Esophagus muscularis mucosa (tissue), 4 donors: Measurements from ENCODE around the gene KRT6A. TPM values are rescaled to one million over a fixed set of nuclear protein-coding genes. Genes with fewer than 3 reads are reported as not detected.

Experiments used
- DNase-seq: peaks from one replicate; pipeline ENCODE4 v3.0.0-alpha.2; 2017; ENCODE audit errors: extremely low spot score
- H3K27ac ChIP-seq, 4 donors: fragments of 200-600 bp; sonication (generic); replicated peaks in 1 of 4; 1 replicate in 3 of 4; 2 replicates in 1 of 4; pipeline ENCODE4 v1.5.1; 2016 to 2019; ENCODE audit warnings: mild to moderate bottlenecking in 1 of 4
- H3K27me3 ChIP-seq, 4 donors: fragments of 200-600 bp; sonication (generic); one replicate each; pipeline versions ENCODE4 v1.5.1 to v1.6.0; 2016 to 2019
- H3K36me3 ChIP-seq, 4 donors: fragments of 200-600 bp; sonication (generic); one replicate each; pipeline ENCODE4 v1.5.1; 2016 to 2019
- H3K4me1 ChIP-seq, 4 donors: fragments of 200-600 bp; sonication (generic); one replicate each; pipeline ENCODE4 v1.5.1; 2016 to 2019
- H3K4me3 ChIP-seq, 4 donors: fragments of 200-600 bp; sonication (generic); 1 replicate in 2 of 4; 2 replicates in 2 of 4; pipeline ENCODE4 v1.5.1; 2016 to 2019; ENCODE audit warnings: mild to moderate bottlenecking in 4 of 4, moderate library complexity in 1 of 4
- H3K9me3 ChIP-seq, 4 donors: fragments of 200-600 bp; sonication (generic); 1 replicate in 3 of 4; 2 replicates in 1 of 4; pipeline ENCODE4 v1.5.1; 2016 to 2019
- EP300 ChIP-seq: sonication (generic); formaldehyde crosslinking; IDR thresholded peaks from one replicate; pipeline ENCODE4 v1.6.1; 2017; ENCODE audit warnings: antibody characterized with exemption
- POLR2A ChIP-seq: fragments of 450-650 bp; IDR thresholded peaks from one replicate; pipeline ENCODE4 v1.6.1; 2017; ENCODE audit warnings: antibody characterized with exemption, moderate library complexity, mild to moderate bottlenecking, low read depth
- POLR2AphosphoS5 ChIP-seq, 2 donors: sonication (generic); formaldehyde crosslinking; IDR thresholded peaks; one replicate each; pipeline ENCODE4 v1.6.1; 2017; ENCODE audit warnings: antibody characterized with exemption in 2 of 2
- WGBS: methylation state at CpG from one replicate; pipeline ENCODE4 v1.1.5; 2018; 5-methylcytosine and 5-hydroxymethylcytosine counted together
- intact Hi-C: fragments of 100-400 bp; cut with DNase I; formaldehyde crosslinking; loops from one replicate; pipeline ENCODE4 v1.15.1; 2023
- total RNA-seq, 4 donors: library from RNA; depleted of rRNA; stranded (reverse); fragments of >200 nt; gene quantifications; one replicate each; pipeline versions ENCODE4 v1.1.0 to v1.2.1, GENCODE V29; 2016
- TF ChIP-seq, protein P1 (sequence below), 3 experiments: fragments of 200-600 bp in 2 of 3; fragments of 450-650 bp in 1 of 3; sonication (generic) in 2 of 3; IDR thresholded peaks; one replicate each; pipeline ENCODE4 v1.5.1; 2017 to 2019; ENCODE audit warnings: antibody characterized with exemption in 3 of 3, mild to moderate bottlenecking in 2 of 3, moderate library complexity in 1 of 3

KRT6A gene
- 1 to 10 TPM in 1 of 4 donors, not detected in 3; 5.4 TPM for total RNA-seq

DNA sequence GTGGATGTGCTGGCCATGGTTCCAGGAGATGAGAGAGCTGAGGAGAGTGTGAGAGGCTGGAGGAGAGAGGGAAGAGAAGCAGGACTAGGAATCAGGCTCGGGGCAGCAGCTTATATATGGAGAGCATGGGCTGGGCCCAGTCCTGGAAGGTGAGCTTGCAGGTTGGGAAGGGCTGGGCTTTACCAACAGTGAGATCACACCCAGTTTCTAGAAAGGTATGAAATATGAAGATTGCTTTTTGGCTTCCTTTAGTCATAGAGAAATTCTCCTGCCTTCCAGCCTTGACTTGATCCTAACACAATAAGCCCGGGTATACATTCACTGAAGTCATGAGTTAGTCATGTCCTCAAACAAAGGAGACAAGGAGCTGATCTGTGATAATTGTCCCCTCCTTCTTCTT lies at the start of gene KRT6A:
KRT6A (minus strand) TSS at position 86 of the 400 bp plus-strand sequence; CDS start at position 17, 69 bp downstream.
- Histone ChIP-seq H3K27me3 (no peaks in the 10 kb centered on the region), H3K4me3 (no peak within 1 kb of the TSS), H3K36me3 (no peaks in the 10 kb centered on the region), H3K4me1 (peaks cover 7 to 19% (median 12%) of the 10 kb centered on the region in 4 donors), H3K27ac (no peak within 1 kb of the TSS), H3K9me3 (no peaks in the 10 kb centered on the region)
- 98% methylated on average over 2 of the region's 2 CpGs for WGBS
- no peak for TF ChIP-seq POLR2A
- no peak for TF ChIP-seq EP300
- no peak for TF ChIP-seq POLR2AphosphoS5 (IDR thresholded peaks at IDR 0.05)
- TF ChIP-seq, protein P1, sequence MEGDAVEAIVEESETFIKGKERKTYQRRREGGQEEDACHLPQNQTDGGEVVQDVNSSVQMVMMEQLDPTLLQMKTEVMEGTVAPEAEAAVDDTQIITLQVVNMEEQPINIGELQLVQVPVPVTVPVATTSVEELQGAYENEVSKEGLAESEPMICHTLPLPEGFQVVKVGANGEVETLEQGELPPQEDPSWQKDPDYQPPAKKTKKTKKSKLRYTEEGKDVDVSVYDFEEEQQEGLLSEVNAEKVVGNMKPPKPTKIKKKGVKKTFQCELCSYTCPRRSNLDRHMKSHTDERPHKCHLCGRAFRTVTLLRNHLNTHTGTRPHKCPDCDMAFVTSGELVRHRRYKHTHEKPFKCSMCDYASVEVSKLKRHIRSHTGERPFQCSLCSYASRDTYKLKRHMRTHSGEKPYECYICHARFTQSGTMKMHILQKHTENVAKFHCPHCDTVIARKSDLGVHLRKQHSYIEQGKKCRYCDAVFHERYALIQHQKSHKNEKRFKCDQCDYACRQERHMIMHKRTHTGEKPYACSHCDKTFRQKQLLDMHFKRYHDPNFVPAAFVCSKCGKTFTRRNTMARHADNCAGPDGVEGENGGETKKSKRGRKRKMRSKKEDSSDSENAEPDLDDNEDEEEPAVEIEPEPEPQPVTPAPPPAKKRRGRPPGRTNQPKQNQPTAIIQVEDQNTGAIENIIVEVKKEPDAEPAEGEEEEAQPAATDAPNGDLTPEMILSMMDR (IDR thresholded peaks at IDR 0.05), result no peak
- intact Hi-C loops, result no loop called here
- DNase-seq, result peak; percentile 84

DNA sequence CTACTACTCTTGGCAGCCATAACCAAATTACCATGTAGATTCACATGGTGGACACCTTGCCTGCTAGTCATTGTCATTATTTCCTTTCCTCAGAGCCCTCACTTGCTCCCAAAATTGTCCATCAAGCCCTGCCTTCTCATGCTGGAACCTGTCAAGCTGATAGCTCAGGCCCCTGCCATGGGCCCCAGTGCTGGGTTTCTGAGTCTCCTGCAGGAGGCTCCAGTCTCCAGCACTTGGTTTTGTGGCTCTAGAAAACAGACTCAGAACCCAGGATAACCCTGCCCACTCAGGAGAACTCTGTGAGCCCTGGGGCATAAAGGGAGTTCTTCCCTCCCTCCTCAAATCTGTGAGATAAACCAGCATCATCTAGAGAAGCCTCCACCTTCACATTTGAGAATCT lies 49.1 kb upstream of the KRT6A start:
- Histone ChIP-seq H3K27me3 (peaks cover 0 to 6% (median 0%) of the 10 kb centered on the region in 4 donors), H3K27ac (no peak overlapping the region), H3K4me3 (no peak overlapping the region), H3K4me1 (peaks cover 0 to 10% (median 5%) of the 10 kb centered on the region in 4 donors), H3K9me3 (no peaks in the 10 kb centered on the region), H3K36me3 (no peaks in the 10 kb centered on the region)
- intact Hi-C loops, result no loop called here
- DNase-seq, result no peak
- TF ChIP-seq, protein P1 (IDR thresholded peaks at IDR 0.05), result no peak
- TF ChIP-seq POLR2A (no peak), EP300 (no peak), POLR2AphosphoS5 (IDR thresholded peaks at IDR 0.05) (no peak)

DNA sequence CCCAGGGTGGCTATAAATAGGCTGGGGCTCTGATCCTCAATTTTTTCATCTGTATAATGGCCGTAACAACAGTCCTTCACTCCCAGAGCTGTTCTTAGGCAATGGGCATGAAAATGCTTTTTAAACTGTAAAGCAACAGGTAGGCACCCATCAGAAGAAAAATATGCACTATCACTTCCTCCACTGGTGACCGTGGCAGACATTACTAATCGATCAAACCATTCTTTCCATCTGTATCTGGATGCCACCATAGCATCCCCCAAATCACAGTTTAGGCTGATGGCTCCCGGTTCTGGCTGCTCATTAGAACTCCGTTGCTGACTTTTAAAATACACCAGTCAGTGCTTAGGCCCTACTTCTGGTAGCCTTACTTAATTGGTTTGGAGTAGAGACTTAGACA lies 48.7 kb upstream of the KRT6A start:
- WGBS, result 96% methylated on average over 5 of the region's 5 CpGs
- TF ChIP-seq EP300 (no peak), POLR2AphosphoS5 (IDR thresholded peaks at IDR 0.05) (no peak), POLR2A (no peak)
- TF ChIP-seq, protein P1 (IDR thresholded peaks at IDR 0.05), result no peak

DNA sequence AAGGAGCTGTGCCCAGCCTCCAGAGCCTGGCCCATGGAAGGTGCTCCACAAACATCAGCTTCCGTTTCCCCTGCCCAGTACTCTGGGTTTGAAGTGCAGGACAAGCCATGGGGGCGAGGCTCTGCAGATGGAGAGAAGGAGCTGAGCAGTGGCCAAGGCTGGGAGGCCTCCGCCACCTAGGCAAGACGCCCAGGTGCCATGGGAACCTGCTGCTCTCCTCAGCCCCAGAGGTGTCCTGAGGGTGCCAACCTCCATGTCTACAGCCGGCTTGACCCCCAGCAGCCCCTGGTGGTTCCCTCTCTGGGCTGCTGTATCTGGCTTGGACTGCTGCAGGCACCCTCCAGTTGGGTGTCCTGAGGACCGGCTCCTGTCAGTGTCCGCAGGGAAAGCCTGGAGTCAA lies 47.5 kb upstream of the KRT6A start:
- WGBS, result 87% methylated on average over 2 of the region's 7 CpGs
- no peak overlapping the region for H3K27ac ChIP-seq
- H3K4me1 ChIP-seq, result peaks cover 0 to 10% (median 5%) of the 10 kb centered on the region in 4 donors
- no peak for DNase-seq
- TF ChIP-seq POLR2A, result no peak
- no peak for TF ChIP-seq POLR2AphosphoS5 (IDR thresholded peaks at IDR 0.05)
- no peak for TF ChIP-seq EP300
- TF ChIP-seq, protein P1 (IDR thresholded peaks at IDR 0.05), result no peak
- intact Hi-C loops, result no loop called here
- H3K27me3 ChIP-seq, result no peaks in the 10 kb centered on the region
- no peaks in the 10 kb centered on the region for H3K36me3 ChIP-seq
- H3K4me3 ChIP-seq, result no peak overlapping the region
- no peaks in the 10 kb centered on the region for H3K9me3 ChIP-seq

More for the DNA sequence above, 48.7 kb upstream of the KRT6A start:
- H3K27me3 ChIP-seq, result peaks cover 0 to 6% (median 0%) of the 10 kb centered on the region in 4 donors
- H3K27ac ChIP-seq, result no peak overlapping the region
- H3K36me3 ChIP-seq, result no peaks in the 10 kb centered on the region
- H3K9me3 ChIP-seq, result no peaks in the 10 kb centered on the region
- H3K4me3 ChIP-seq, result no peak overlapping the region
- DNase-seq, result no peak
- intact Hi-C loops, result no loop called here
- peaks cover 0 to 10% (median 5%) of the 10 kb centered on the region in 4 donors for H3K4me1 ChIP-seq

DNA sequence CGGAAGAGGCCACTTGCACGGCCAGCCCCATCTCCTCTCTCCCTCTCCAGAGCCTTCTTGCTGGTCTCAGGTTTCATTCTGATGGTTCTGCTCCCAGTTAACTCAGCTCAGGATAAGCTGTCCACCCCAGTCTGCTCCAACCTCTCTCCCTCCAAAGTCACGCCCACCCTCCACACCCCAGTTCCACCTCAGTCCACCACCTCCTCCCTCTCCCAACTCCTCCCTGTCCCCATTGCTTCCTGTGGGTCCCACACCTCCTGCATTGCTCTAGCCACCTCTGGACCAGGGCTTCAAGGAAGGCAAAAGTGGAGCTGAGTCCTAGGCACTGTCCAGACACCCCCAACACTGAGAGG lies 46.7 kb upstream of the KRT6A start:
- peaks cover 0 to 10% (median 5%) of the 10 kb centered on the region in 4 donors for H3K4me1 ChIP-seq
- DNase-seq, result no peak
- no peak overlapping the region for H3K4me3 ChIP-seq
- TF ChIP-seq EP300, result no peak
- no peak for TF ChIP-seq POLR2A
- no peak for TF ChIP-seq POLR2AphosphoS5 (IDR thresholded peaks at IDR 0.05)
- TF ChIP-seq, protein P1 (IDR thresholded peaks at IDR 0.05), result no peak
- no peak overlapping the region for H3K27ac ChIP-seq
- intact Hi-C loops, result no loop called here
- H3K27me3 ChIP-seq, result no peaks in the 10 kb centered on the region
- H3K36me3 ChIP-seq, result no peaks in the 10 kb centered on the region
- no peaks in the 10 kb centered on the region for H3K9me3 ChIP-seq
- WGBS, result 96% methylated on average over 3 of the region's 3 CpGs
